ENCODE results near the gene SSRP1.

DNA sequence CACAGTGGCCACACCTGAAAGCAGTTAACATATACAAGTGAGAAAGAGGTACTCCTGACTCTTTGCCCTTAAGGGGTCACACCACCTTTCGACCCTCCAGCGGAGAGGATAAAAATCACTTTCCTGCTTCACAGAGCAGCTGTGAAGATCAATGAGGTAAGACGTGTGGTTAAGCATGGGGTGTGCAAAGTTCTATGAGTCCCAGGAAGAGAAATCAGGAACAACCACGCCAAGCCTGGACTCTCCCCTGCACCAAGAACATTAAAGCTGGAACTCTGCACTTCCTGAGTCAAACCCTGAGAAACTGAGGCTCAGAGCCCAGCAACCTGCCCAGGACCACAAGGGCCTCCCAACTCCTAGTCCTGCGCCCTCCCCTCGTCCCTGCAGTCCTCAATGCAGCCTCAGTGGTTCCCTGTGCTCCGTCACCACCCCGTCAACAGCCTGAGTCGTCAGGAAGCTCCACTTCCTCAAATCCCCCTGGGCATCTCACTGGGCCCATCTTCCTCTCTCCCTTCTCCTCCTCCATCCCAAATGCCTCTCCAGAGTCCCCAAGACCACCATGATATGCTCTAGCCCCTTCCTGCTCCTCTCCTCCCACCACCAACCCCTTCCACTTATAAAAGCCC, 28.6 kb downstream of the SSRP1 start:
- TF ChIP-seq, protein P1, sequence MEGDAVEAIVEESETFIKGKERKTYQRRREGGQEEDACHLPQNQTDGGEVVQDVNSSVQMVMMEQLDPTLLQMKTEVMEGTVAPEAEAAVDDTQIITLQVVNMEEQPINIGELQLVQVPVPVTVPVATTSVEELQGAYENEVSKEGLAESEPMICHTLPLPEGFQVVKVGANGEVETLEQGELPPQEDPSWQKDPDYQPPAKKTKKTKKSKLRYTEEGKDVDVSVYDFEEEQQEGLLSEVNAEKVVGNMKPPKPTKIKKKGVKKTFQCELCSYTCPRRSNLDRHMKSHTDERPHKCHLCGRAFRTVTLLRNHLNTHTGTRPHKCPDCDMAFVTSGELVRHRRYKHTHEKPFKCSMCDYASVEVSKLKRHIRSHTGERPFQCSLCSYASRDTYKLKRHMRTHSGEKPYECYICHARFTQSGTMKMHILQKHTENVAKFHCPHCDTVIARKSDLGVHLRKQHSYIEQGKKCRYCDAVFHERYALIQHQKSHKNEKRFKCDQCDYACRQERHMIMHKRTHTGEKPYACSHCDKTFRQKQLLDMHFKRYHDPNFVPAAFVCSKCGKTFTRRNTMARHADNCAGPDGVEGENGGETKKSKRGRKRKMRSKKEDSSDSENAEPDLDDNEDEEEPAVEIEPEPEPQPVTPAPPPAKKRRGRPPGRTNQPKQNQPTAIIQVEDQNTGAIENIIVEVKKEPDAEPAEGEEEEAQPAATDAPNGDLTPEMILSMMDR (IDR thresholded peaks at IDR 0.05; ENCODE audit: low read depth, low read length, poor library complexity, severe bottlenecking), result no peak
- no peak for TF ChIP-seq EZH2phosphoT487 (IDR thresholded peaks at IDR 0.05; ENCODE audit: borderline replicate concordance, low read length)

Measured in DOHH2 (cell line).